Lower leg skin (tissue), 3 donors: ENCODE measurements around the gene NLRP3.

Experiments used
- POLR2A ChIP-seq, 2 donors: fragments of 450-650 bp; IDR thresholded peaks; one replicate each; pipeline ENCODE4 v1.6.1; 2016 to 2017; ENCODE audit warnings: antibody characterized with exemption in 2 of 2, mild to moderate bottlenecking in 1 of 2, moderate library complexity in 1 of 2
- TF ChIP-seq, protein P1 (sequence below), 3 donors: fragments of 450-650 bp; IDR thresholded peaks; one replicate each; pipeline ENCODE4 v1.5.1; 2016; ENCODE audit warnings: antibody characterized with exemption in 3 of 3, mild to moderate bottlenecking in 3 of 3, moderate library complexity in 2 of 3

DNA sequence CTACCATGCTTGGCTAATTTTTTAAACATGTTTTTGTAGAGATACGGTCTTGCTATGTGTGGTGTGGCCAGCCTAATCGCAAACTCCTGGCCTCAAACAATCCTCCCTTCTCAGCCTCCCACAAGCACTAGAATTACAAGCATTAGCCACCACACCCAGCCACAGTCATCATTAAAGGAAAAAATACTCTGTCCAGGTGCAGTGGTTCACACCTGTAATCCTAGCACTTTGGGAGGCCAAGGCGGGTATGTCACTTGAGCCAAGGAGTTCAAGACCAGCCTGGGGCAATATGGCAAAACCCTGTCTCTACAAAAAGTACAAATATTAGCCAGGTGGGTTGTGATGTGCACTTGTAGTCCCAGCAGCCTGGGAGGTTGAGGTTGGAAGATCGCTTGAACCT, 25.0 kb upstream of the NLRP3 start:
- TF ChIP-seq POLR2A (IDR thresholded peaks at IDR 0.05) = no peak
- TF ChIP-seq, protein P1, sequence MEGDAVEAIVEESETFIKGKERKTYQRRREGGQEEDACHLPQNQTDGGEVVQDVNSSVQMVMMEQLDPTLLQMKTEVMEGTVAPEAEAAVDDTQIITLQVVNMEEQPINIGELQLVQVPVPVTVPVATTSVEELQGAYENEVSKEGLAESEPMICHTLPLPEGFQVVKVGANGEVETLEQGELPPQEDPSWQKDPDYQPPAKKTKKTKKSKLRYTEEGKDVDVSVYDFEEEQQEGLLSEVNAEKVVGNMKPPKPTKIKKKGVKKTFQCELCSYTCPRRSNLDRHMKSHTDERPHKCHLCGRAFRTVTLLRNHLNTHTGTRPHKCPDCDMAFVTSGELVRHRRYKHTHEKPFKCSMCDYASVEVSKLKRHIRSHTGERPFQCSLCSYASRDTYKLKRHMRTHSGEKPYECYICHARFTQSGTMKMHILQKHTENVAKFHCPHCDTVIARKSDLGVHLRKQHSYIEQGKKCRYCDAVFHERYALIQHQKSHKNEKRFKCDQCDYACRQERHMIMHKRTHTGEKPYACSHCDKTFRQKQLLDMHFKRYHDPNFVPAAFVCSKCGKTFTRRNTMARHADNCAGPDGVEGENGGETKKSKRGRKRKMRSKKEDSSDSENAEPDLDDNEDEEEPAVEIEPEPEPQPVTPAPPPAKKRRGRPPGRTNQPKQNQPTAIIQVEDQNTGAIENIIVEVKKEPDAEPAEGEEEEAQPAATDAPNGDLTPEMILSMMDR (IDR thresholded peaks at IDR 0.05) = no peak
